Endothelial cell of umbilical vein (primary cell): ENCODE data around the gene NAV2. TPM values are rescaled to one million over a fixed set of nuclear protein-coding genes. Genes with fewer than 3 reads are reported as not detected.

Experiments used
- BruUV-seq: library from RNA; stranded (reverse); fragments of 400-500 nt; replicated peaks from 2 replicates; lab custom pipeline; 2021; lab: Mats Ljungman, UMichigan
- CTCF ChIA-PET: fragments of 300-600, 350-600 bp; sonication (Branson Sonifier 250); formaldehyde crosslinking; loops from one replicate; lab custom pipeline; 2021; ENCODE audit warnings: antibody characterized with exemption, inconsistent platforms; lab: Charles Lee
- POLR2A ChIA-PET: fragments of 300-600, 350-600 bp; sonication (Branson Sonifier 250); formaldehyde crosslinking; loops from one replicate; lab custom pipeline; 2021; ENCODE audit warnings: antibody characterized with exemption, inconsistent platforms; lab: Charles Lee
- DNase-seq: peaks from one replicate; pipeline ENCODE4 v3.0.0-alpha.2; 2011; ENCODE audit warnings: low read depth, low spot score
- FAIRE-seq: peaks from 2 replicates; lab custom pipeline; 2011; peaks lifted over from hg19 to GRCh38; lab: Jason Lieb, UNC
- H2AFZ ChIP-seq: 2 replicates; pipeline ENCODE4 v1.6.0; 2012; ENCODE audit warnings: low read depth, low read length, control low read depth, inconsistent platforms
- H3K27ac ChIP-seq: 2 replicates; pipeline ENCODE4 v1.5.1; 2011; ENCODE audit warnings: low read depth, mild to moderate bottlenecking, control low read depth, low read length, moderate library complexity; ENCODE audit not compliant: insufficient read depth
- H3K27me3 ChIP-seq, 2 experiments: 2 replicates each; pipeline versions ENCODE4 v1.6.0 to v1.6.1; 2011; ENCODE audit warnings: low read length in 2 of 2, mixed read lengths in 1 of 2; ENCODE audit not compliant: control insufficient read depth in 2 of 2, insufficient read depth in 2 of 2
- H3K36me3 ChIP-seq, 2 experiments: 2 replicates in 1 of 2; 3 replicates in 1 of 2; pipeline ENCODE4 v1.5.1; 2011; ENCODE audit warnings: low read length in 2 of 2, mild to moderate bottlenecking in 1 of 2, moderate library complexity in 1 of 2; ENCODE audit not compliant: control insufficient read depth in 2 of 2, insufficient read depth in 2 of 2; ENCODE audit errors: extremely low read depth in 1 of 2
- H3K4me1 ChIP-seq: 3 replicates; pipeline ENCODE4 v1.5.1; 2011; ENCODE audit warnings: mild to moderate bottlenecking, low read length; ENCODE audit not compliant: control insufficient read depth, insufficient read depth; ENCODE audit errors: extremely low read depth
- H3K4me2 ChIP-seq: 2 replicates; pipeline ENCODE4 v1.6.1; 2011; ENCODE audit warnings: low read length, control low read depth, mixed read lengths; ENCODE audit not compliant: insufficient read depth
- H3K4me3 ChIP-seq, 3 experiments: fragments of 200-600 bp in 1 of 3; sonication (generic), shearing (Covaris generic) in 1 of 3; replicated peaks in 1 of 3; 2 replicates each; pipeline ENCODE4 v1.5.1; 2011 to 2016; ENCODE audit warnings: control low read depth in 3 of 3, low read length in 3 of 3, mild to moderate bottlenecking in 2 of 3, inconsistent platforms in 1 of 3, low read depth in 1 of 3, moderate library complexity in 1 of 3; ENCODE audit not compliant: insufficient read depth in 1 of 3
- H3K79me2 ChIP-seq: 2 replicates; pipeline ENCODE4 v1.6.0; 2012; ENCODE audit warnings: low read length, inconsistent platforms; ENCODE audit not compliant: control insufficient read depth, insufficient read depth
- H3K9ac ChIP-seq: replicated peaks from 2 replicates; pipeline ENCODE3; 2011; ENCODE audit warnings: low read length, control low read depth; ENCODE audit not compliant: insufficient read depth; ENCODE audit errors: extremely low read depth
- H3K9me1 ChIP-seq: replicated peaks from 3 replicates; pipeline ENCODE4 v1.6.0; 2011; ENCODE audit warnings: mild to moderate bottlenecking, low read length; ENCODE audit not compliant: control insufficient read depth, insufficient read depth; ENCODE audit errors: extremely low read depth
- H3K9me3 ChIP-seq: replicated peaks from 2 replicates; pipeline ENCODE4 v1.5.1; 2012; ENCODE audit warnings: low read length, inconsistent platforms; ENCODE audit not compliant: control insufficient read depth, insufficient read depth
- H4K20me1 ChIP-seq: replicated peaks from 2 replicates; pipeline ENCODE3; 2011; ENCODE audit warnings: mild to moderate bottlenecking, low read length; ENCODE audit not compliant: control insufficient read depth, insufficient read depth; ENCODE audit errors: extremely low read depth
- CTCF ChIP-seq, 2 donors: IDR thresholded peaks; 1 replicate in 1 of 2; 2 replicates in 1 of 2; pipeline ENCODE4 v1.5.1; 2011; ENCODE audit warnings: low read length in 2 of 2, mild to moderate bottlenecking in 2 of 2, moderate library complexity in 2 of 2, control low read depth in 1 of 2, inconsistent platforms in 1 of 2, low read depth in 1 of 2; ENCODE audit not compliant: insufficient read depth in 1 of 2; ENCODE audit errors: extremely low read depth in 1 of 2
- EZH2 ChIP-seq: IDR thresholded peaks from 2 replicates; pipeline ENCODE4 v1.6.1; 2012; ENCODE audit warnings: borderline replicate concordance, low read depth, mild to moderate bottlenecking, moderate library complexity, low read length, inconsistent platforms; ENCODE audit not compliant: severe bottlenecking
- FOS ChIP-seq: IDR thresholded peaks from 2 replicates; pipeline ENCODE4 v1.6.1; 2011; ENCODE audit warnings: mild to moderate bottlenecking, low read length, moderate library complexity, borderline replicate concordance; ENCODE audit not compliant: insufficient read depth
- GATA2 ChIP-seq: IDR thresholded peaks from 2 replicates; pipeline ENCODE4 v1.7.0; 2011; ENCODE audit warnings: low read depth, mild to moderate bottlenecking, moderate library complexity, mixed read lengths, low read length; ENCODE audit not compliant: insufficient read length, insufficient read depth
- JUN ChIP-seq: IDR thresholded peaks from 2 replicates; pipeline ENCODE4 v1.6.1; 2011; ENCODE audit warnings: borderline replicate concordance, low read depth; ENCODE audit not compliant: insufficient read length, insufficient read depth
- MAX ChIP-seq: IDR thresholded peaks from 2 replicates; pipeline ENCODE4 v1.6.1; 2011; ENCODE audit not compliant: insufficient read depth, insufficient read length
- MYC ChIP-seq: IDR thresholded peaks from one replicate; pipeline ENCODE4 v1.6.1; 2011; ENCODE audit warnings: mild to moderate bottlenecking, low read depth, low read length
- POLR2A ChIP-seq: IDR thresholded peaks from 2 replicates; pipeline ENCODE4 v1.6.1; 2012; ENCODE audit warnings: low read depth, mild to moderate bottlenecking, control low read depth, low read length
- POLR2AphosphoS5 ChIP-seq: IDR thresholded peaks from 2 replicates; pipeline ENCODE4 v1.6.1; 2012; ENCODE audit warnings: low read depth, mild to moderate bottlenecking, control low read depth, low read length, moderate library complexity; ENCODE audit not compliant: insufficient read depth
- dilution Hi-C: fragments of 300-500 bp; cut with MboI; formaldehyde crosslinking; loops from one replicate; pipeline ENCODE4 v1.15.0; 2019; ENCODE audit warnings: low sequenced_read_pairs; ENCODE audit not compliant: extremely low pct_ligation_motif_present
- intact Hi-C: fragments of 100-400 bp; cut with micrococcal nuclease; formaldehyde crosslinking; loops from one replicate; pipeline ENCODE4 v1.10.0; 2022
- polyA plus RNA-seq, 4 experiments: library from polyadenylated mRNA; depleted of rRNA in 3 of 4; stranded (reverse) in 3 of 4; unstranded in 1 of 4; fragments of >200 nt; gene quantifications; 2 replicates each; pipeline versions ENCODE4 v1.2.1 to v1.2.3, GENCODE V29; 2011 to 2012; ENCODE audit warnings: missing spikeins in 1 of 4
- total RNA-seq: library from RNA; stranded (reverse); gene quantifications from 2 replicates; pipeline ENCODE4 v1.2.3, GENCODE V29; 2021

NAV2 gene
- total and polyA plus RNA-seq, 2 donors (not counting 3 experiments of a cell fraction or from before 2014, with no cell fraction given), result 10.9 to 68.0 TPM

- DNase-seq (no peak), FAIRE-seq (no peak)
- H3K36me3 ChIP-seq, result peaks cover 0 to 8% of the 10 kb centered on the region in 2 experiments
- H3K9me3 ChIP-seq, result no peaks in the 10 kb centered on the region
- no peak overlapping the region for H3K4me2 ChIP-seq
- H4K20me1 ChIP-seq, result no peaks in the 10 kb centered on the region
- no TSS peak for BruUV-seq
- no peaks in the 10 kb centered on the region for H3K27me3 ChIP-seq
- H3K9ac ChIP-seq, result no peak overlapping the region
- no peaks in the 10 kb centered on the region for H3K9me1 ChIP-seq
- intact Hi-C loops, result no loop called here
- CTCF ChIA-PET, result interaction anchor here (1.2 to 2.2 kb wide), 3 partner anchors 10 to 61 kb away, joined by 3 to 6 read pairs (median 4); no protein-coding TSS in a partner anchor
- H2AFZ ChIP-seq, result no peak overlapping the region
- H3K79me2 ChIP-seq, result peaks cover 41% of the 10 kb centered on the region
- H3K27ac ChIP-seq, result no peak overlapping the region
- peaks cover 13% of the 10 kb centered on the region for H3K4me1 ChIP-seq
- POLR2A ChIA-PET, result no interaction called here
- dilution Hi-C loops, result no loop called here
- no peak overlapping the region for H3K4me3 ChIP-seq
- TF ChIP-seq POLR2A, result no peak
These were observed 129.9 kb downstream of the NAV2 start for GRCh38 chr11:19842505-19842904.

GRCh38 chr11:19843079-19843478 is 130.4 kb downstream of the NAV2 start:
- H3K4me2 ChIP-seq, result no peak overlapping the region
- no peak for TF ChIP-seq EZH2
- TF ChIP-seq GATA2, result no peak
- no peak for TF ChIP-seq MYC
- no peak for TF ChIP-seq FOS
- TF ChIP-seq POLR2A, result no peak
- no peak for TF ChIP-seq MAX
- no peak for TF ChIP-seq JUN
- no peak for TF ChIP-seq CTCF (IDR thresholded peaks at IDR 0.05; ENCODE audit: extremely low read depth in 1 of 2, insufficient read depth in 1 of 2, low read depth in 1 of 2, low read length in 2 of 2)
- no peak for TF ChIP-seq POLR2AphosphoS5
- no peaks in the 10 kb centered on the region for H3K9me3 ChIP-seq
- peaks cover 13% of the 10 kb centered on the region for H3K4me1 ChIP-seq
- CTCF ChIA-PET, result interaction anchor here (1.3 to 2.2 kb wide), 3 partner anchors 9 to 60 kb away, joined by 4 to 6 read pairs (median 4); no protein-coding TSS in a partner anchor
- H3K27ac ChIP-seq, result no peak overlapping the region
- no peak overlapping the region for H2AFZ ChIP-seq
- H3K36me3 ChIP-seq, result peaks cover 0 to 8% of the 10 kb centered on the region in 2 experiments
- dilution Hi-C loops, result no loop called here
- DNase-seq (no peak), FAIRE-seq (peak; percentile 68)
- BruUV-seq, result no TSS peak
- POLR2A ChIA-PET, result no interaction called here
- no peaks in the 10 kb centered on the region for H4K20me1 ChIP-seq
- no peak overlapping the region for H3K4me3 ChIP-seq
- no peak overlapping the region for H3K9ac ChIP-seq
- H3K79me2 ChIP-seq, result peaks cover 38% of the 10 kb centered on the region
- no peaks in the 10 kb centered on the region for H3K9me1 ChIP-seq
- no peaks in the 10 kb centered on the region for H3K27me3 ChIP-seq
- intact Hi-C loops, result no loop called here
